ENCODE measurements around the gene RPS3.

RPS3 gene

DNA sequence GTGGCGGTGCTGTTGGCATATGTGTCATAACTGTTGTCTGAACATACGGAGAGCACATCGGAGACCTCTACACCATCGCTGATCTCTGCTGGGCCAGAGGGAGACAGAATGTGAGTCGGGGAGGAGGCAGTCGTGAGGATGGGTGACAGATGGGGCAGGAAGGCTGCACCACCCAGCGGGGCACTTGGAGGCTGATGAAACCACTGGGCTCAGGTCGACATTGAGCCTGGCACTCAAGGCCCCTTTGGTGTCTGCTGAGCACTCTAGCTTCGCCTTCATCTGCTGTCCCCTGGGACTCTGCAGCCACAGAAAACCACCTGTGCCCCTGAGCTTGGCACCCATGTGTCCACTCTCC is 36.2 kb downstream of the RPS3 start:
- H3K4me3 ChIP-seq (replicated peaks; ENCODE audit: low read depth, low read length): no peak overlapping the region
- no peak for TF ChIP-seq CTCF (IDR thresholded peaks at IDR 0.05; ENCODE audit: low read length, missing control alignments)
- no peak for DNase-seq (ENCODE audit: low read depth)

DNA sequence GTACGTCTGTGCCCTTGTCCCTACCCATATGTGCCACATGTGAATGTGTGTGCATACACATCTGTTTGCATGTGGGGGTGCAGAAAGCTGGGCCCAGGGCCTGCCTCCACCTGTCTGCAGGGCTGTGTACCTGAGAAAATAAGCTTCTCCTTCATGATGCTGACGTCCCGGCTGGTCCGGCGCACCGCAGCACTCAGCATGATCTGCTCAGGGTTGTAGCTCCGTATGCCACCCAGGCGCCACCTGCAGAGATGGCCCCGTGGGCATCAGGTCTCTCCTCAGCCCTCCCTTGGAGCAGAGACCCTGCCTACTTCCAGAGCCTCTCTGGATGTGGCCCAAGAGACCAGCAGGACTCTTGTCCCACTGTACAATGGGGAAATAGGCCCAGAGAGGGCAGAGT is 37.5 kb downstream of the RPS3 start:
- no peak overlapping the region for H3K4me3 ChIP-seq (replicated peaks; ENCODE audit: low read depth, low read length)
- no peak for TF ChIP-seq CTCF (IDR thresholded peaks at IDR 0.05; ENCODE audit: low read length, missing control alignments)
- DNase-seq (ENCODE audit: low read depth): no peak

GRCh38 chr11:75437966-75438659 is 38.8 kb downstream of the RPS3 start:
- H3K4me3 ChIP-seq (replicated peaks; ENCODE audit: low read depth, low read length): no peak overlapping the region
- no peak for DNase-seq (ENCODE audit: low read depth)
- no peak for TF ChIP-seq CTCF (IDR thresholded peaks at IDR 0.05; ENCODE audit: low read length, missing control alignments)

GRCh38 chr11:75439026-75439425 is 39.7 kb downstream of the RPS3 start:
- H3K4me3 ChIP-seq (replicated peaks; ENCODE audit: low read depth, low read length): no peak overlapping the region
- TF ChIP-seq CTCF (IDR thresholded peaks at IDR 0.05; ENCODE audit: low read length, missing control alignments): no peak
- DNase-seq (ENCODE audit: low read depth): no peak

- TF ChIP-seq CTCF (IDR thresholded peaks at IDR 0.05; ENCODE audit: low read length, missing control alignments): no peak
Observed at GRCh38 chr11:75439495-75440120, 40.3 kb downstream of the RPS3 start.

DNA sequence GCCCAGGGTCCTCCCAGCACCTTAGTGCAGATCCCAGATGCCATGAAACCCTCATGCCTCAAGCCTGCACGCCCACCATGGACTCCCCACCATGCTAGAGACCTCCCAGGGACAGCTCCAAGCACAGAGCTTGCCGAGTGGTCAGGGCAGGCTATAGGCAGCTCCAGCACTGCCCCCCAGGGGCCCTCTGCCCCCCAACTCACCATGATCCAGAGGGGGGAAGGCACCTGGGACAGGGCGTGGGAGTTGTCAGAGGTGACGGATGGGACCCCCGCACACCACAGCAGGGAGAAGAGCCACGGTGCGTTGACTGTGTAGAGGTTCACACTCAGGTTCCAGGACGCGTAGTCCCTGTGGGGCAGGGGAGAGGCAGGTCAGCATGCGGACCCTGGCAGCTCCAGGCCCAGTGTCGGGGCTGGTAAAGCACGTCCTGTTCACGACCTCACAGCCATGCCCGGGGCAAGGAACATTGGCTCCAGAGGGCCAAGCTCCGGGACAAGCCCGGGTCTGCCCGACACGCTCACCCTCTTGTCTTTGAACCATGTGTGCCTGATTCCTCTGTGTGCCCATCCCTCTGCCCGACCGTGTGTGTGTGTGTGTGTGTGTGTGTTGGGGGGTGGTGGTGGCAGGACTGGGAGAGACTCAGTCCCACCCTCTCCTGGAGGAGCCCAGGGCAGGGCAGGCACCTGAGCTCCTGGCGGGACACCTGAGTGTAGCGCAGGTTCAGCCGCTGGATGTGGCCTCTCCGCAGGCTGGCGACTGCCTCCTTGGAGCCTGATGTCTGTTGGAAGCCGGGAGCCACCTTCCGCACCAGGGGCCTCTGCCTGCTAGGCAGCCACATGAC is 41.9 kb downstream of the RPS3 start:
- no peak overlapping the region for H3K4me3 ChIP-seq (replicated peaks; ENCODE audit: low read depth, low read length)
- no peak for DNase-seq (ENCODE audit: low read depth)

More at GRCh38 chr11:75439495-75440120, 40.3 kb downstream of the RPS3 start:
- H3K4me3 ChIP-seq (replicated peaks; ENCODE audit: low read depth, low read length): no peak overlapping the region
- no peak for DNase-seq (ENCODE audit: low read depth)

More for the DNA sequence above, 41.9 kb downstream of the RPS3 start:
- TF ChIP-seq CTCF (IDR thresholded peaks at IDR 0.05; ENCODE audit: low read length, missing control alignments): no peak

Measured in fibroblast of pulmonary artery (primary cell).